ENCODE measurements around the gene ZDHHC21. TPM values are rescaled to one million over a fixed set of nuclear protein-coding genes. Genes with fewer than 3 reads are reported as not detected.

Gene ZDHHC21
- 1.8 to 3.0 TPM (median 2.5 TPM) in 5 replicates for total RNA-seq (2022; extraction: Qiagen RNA extraction)

GRCh38 chr9:14693251-14693861 lies at the start of gene ZDHHC21:
TSS of gene ZDHHC21 (minus strand) at chr9:14693432. CDS start at chr9:14674340, 19,092 bp downstream.

GRCh38 chr9:14722391-14723035 lies 29.3 kb upstream of the ZDHHC21 start, which contains the start of gene CER1:
TSS of gene CER1 (minus strand) at chr9:14722733. CDS start at chr9:14722672, 61 bp downstream.

Other genes starting within 250 kb of the ZDHHC21 start
- gene CER1, start 29.3 kb upstream of the ZDHHC21 start, total RNA-seq (2022; extraction: Qiagen RNA extraction) = not detected in 5 replicates
- not detected in 5 replicates for gene FREM1, start 217.0 kb upstream of the ZDHHC21 start, total RNA-seq (2022; extraction: Qiagen RNA extraction)

Data from A549 treated with Mapracorat at 1 μM for 4 hours (cell line).